ENCODE measurements around the gene DBNDD1. TPM values are rescaled to one million over a fixed set of nuclear protein-coding genes. Genes with fewer than 3 reads are reported as not detected.

Gene DBNDD1
- total RNA-seq, 1 donor from 2014 or later, result 24.0 TPM

DNA sequence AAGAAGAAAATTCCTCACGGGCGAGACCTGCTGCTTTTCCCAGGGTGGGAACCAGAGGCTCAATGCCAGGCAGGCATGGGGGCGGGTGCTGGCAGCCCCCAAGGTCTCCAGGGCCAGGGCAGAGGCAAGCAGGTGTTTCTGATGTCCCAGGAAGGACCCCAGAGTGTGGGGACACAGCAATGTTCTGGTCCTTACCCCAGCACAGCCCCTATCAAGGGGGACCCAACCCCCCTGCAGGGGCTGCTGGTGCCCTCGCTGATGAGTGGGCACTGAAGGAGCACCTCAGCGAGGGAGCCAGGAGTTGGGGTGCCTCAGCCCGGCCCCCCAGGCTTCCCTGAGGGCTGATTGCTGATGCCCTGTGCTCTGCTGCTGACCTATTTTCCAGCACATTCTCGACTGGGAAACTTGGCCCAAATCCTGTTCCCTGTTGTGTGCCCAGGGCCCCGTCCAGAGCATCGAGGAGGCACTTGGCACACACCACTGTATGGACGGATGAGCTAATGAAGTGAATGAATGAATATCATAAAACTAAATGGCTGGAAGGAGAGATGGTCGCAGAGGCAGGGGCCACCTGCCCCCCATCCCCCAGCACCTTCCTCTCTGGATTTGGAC, 2.8 kb downstream of the DBNDD1 start:
- H3K9me3 Mint-ChIP-seq (ENCODE audit: unreplicated experiment), result no peaks in the 10 kb centered on the region
- H3K27ac Mint-ChIP-seq (ENCODE audit: unreplicated experiment), result no peak overlapping the region

DNA sequence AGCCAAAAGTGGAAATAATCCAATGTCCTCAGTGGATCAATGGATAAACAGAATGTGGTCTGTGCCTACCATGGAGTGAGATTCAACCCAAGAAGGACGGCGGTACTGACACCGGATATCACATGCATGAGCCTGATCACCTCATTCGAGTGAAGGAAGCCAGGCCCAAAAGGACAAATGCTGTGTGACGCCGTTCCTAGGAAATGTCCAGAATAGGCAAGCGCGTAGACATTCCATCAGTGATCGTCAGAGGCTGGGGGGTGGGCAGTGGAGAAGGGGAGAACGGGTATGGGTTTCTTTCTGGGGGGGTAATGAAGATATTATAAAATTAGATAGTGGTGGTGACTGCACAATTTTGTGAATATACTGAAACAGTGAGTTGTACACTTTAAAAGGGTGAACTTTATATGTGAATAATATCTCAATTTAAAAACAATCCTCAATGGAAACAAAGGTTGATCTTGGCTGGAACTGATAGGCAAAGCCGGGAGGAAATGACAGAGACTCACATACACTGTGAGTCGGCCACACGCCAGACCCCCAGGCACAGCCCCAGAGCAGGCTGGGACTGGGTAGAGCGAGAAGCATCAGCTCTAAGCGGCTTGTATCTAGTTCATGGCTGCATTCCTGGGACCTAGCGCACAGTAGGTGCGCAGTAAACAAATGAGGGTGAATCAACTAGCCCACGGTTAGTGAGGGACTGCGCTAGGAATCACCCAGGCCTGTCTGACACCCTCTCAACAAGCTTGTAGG, 3.5 kb downstream of the DBNDD1 start:
- no peaks in the 10 kb centered on the region for H3K27me3 ChIP-seq (ENCODE audit: insufficient read depth, low read length)
- no peaks in the 10 kb centered on the region for H3K79me2 ChIP-seq (ENCODE audit: insufficient read depth, low read length)
- no peak overlapping the region for H3K9ac ChIP-seq (ENCODE audit: low read length)
- FAIRE-seq, result no peak
- peak overlapping the region; percentile 4 for H3K27ac Mint-ChIP-seq (ENCODE audit: unreplicated experiment)
- peaks cover 2% of the 10 kb centered on the region for H3K36me3 Mint-ChIP-seq (ENCODE audit: low read depth, unreplicated experiment)
- TF ChIP-seq EZH2 (IDR thresholded peaks at IDR 0.05; ENCODE audit: insufficient read depth, low read length), result no peak
- TF ChIP-seq, protein P1, sequence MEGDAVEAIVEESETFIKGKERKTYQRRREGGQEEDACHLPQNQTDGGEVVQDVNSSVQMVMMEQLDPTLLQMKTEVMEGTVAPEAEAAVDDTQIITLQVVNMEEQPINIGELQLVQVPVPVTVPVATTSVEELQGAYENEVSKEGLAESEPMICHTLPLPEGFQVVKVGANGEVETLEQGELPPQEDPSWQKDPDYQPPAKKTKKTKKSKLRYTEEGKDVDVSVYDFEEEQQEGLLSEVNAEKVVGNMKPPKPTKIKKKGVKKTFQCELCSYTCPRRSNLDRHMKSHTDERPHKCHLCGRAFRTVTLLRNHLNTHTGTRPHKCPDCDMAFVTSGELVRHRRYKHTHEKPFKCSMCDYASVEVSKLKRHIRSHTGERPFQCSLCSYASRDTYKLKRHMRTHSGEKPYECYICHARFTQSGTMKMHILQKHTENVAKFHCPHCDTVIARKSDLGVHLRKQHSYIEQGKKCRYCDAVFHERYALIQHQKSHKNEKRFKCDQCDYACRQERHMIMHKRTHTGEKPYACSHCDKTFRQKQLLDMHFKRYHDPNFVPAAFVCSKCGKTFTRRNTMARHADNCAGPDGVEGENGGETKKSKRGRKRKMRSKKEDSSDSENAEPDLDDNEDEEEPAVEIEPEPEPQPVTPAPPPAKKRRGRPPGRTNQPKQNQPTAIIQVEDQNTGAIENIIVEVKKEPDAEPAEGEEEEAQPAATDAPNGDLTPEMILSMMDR (IDR thresholded peaks at IDR 0.05; ENCODE audit: insufficient read depth, low read depth, low read length), result no peak
- no peaks in the 10 kb centered on the region for H3K27me3 Mint-ChIP-seq (ENCODE audit: low read depth, unreplicated experiment)
- no peak overlapping the region for H3K4me3 Mint-ChIP-seq (ENCODE audit: unreplicated experiment)
- H3K4me2 ChIP-seq (ENCODE audit: low read length), result peak overlapping the region; percentile 20
- no peaks in the 10 kb centered on the region for H3K9me3 ChIP-seq (ENCODE audit: insufficient read depth, low read depth, low read length)
- peaks cover 17% of the 10 kb centered on the region for H3K4me1 ChIP-seq (ENCODE audit: insufficient read depth, low read length)
- no peak overlapping the region for H3K27ac ChIP-seq (ENCODE audit: low read depth, low read length)
- peaks cover 9% of the 10 kb centered on the region for H4K20me1 ChIP-seq (ENCODE audit: insufficient read depth, low read length)
- DNase-seq (ENCODE audit: low read depth), result no peak
- no peaks in the 10 kb centered on the region for H3K36me3 ChIP-seq (ENCODE audit: insufficient read depth, low read length)
- H3K9me3 Mint-ChIP-seq (ENCODE audit: unreplicated experiment), result no peaks in the 10 kb centered on the region
- no peak overlapping the region for H3K4me3 ChIP-seq (ENCODE audit: insufficient read depth, low read depth, low read length)
- peaks cover 15% of the 10 kb centered on the region for H3K4me1 Mint-ChIP-seq (ENCODE audit: low read depth, unreplicated experiment)
- H2AFZ ChIP-seq (ENCODE audit: low read depth, low read length), result no peak overlapping the region

More for the DNA sequence above, 2.8 kb downstream of the DBNDD1 start:
- Histone ChIP-seq H2AFZ (ENCODE audit: low read depth, low read length) (no peak overlapping the region), H3K79me2 (ENCODE audit: insufficient read depth, low read length) (no peaks in the 10 kb centered on the region), H4K20me1 (ENCODE audit: insufficient read depth, low read length) (peaks cover 9% of the 10 kb centered on the region), H3K27me3 (ENCODE audit: insufficient read depth, low read length) (no peaks in the 10 kb centered on the region), H3K4me2 (ENCODE audit: low read length) (peak overlapping the region; percentile 20), H3K27ac (ENCODE audit: low read depth, low read length) (no peak overlapping the region), H3K9me3 (ENCODE audit: insufficient read depth, low read depth, low read length) (no peaks in the 10 kb centered on the region), H3K4me3 (ENCODE audit: insufficient read depth, low read depth, low read length) (no peak overlapping the region), H3K4me1 (ENCODE audit: insufficient read depth, low read length) (peaks cover 23% of the 10 kb centered on the region), H3K36me3 (ENCODE audit: insufficient read depth, low read length) (no peaks in the 10 kb centered on the region), H3K9ac (ENCODE audit: low read length) (no peak overlapping the region)
- Mint-ChIP-seq H3K4me3 (ENCODE audit: unreplicated experiment) (no peak overlapping the region), H3K4me1 (ENCODE audit: low read depth, unreplicated experiment) (peaks cover 21% of the 10 kb centered on the region), H3K36me3 (ENCODE audit: low read depth, unreplicated experiment) (peaks cover 2% of the 10 kb centered on the region), H3K27me3 (ENCODE audit: low read depth, unreplicated experiment) (no peaks in the 10 kb centered on the region)
- DNase-seq (ENCODE audit: low read depth), result no peak
- TF ChIP-seq, protein P1 (IDR thresholded peaks at IDR 0.05; ENCODE audit: insufficient read depth, low read depth, low read length), result no peak
- TF ChIP-seq EZH2 (IDR thresholded peaks at IDR 0.05; ENCODE audit: insufficient read depth, low read length), result no peak
- no peak for FAIRE-seq
